Neural progenitor cell (in vitro differentiated cells): Measurements from ENCODE around the gene TRHDE. TPM values are rescaled to one million over a fixed set of nuclear protein-coding genes. Genes with fewer than 3 reads are reported as not detected.

ENCODE experiments used
- DNase-seq: peaks from one replicate; pipeline ENCODE4 v3.0.0-alpha.2; 2016; ENCODE audit warnings: low spot score
- H2AFZ ChIP-seq: fragments of 200-600 bp; sonication (generic); replicated peaks from 2 replicates; pipeline ENCODE4 v1.6.1; 2016; ENCODE audit warnings: antibody characterized with exemption
- H3F3A ChIP-seq: fragments of 200-600 bp; sonication (generic); 2 replicates; pipeline ENCODE4 v1.6.1; 2016; ENCODE audit warnings: antibody characterized with exemption, low read depth
- H3K27ac ChIP-seq: fragments of 200-600 bp; sonication (generic); 2 replicates; pipeline ENCODE4 v1.5.1; 2016; ENCODE audit warnings: mild to moderate bottlenecking
- H3K27me3 ChIP-seq: fragments of 200-600 bp; sonication (generic); 2 replicates; pipeline ENCODE4 v1.6.1; 2016; ENCODE audit warnings: mild to moderate bottlenecking, moderate library complexity
- H3K36me3 ChIP-seq: fragments of 200-600 bp; sonication (generic); 2 replicates; pipeline ENCODE4 v1.5.1; 2016
- H3K4me1 ChIP-seq: fragments of 200-600 bp; sonication (generic); 2 replicates; pipeline ENCODE4 v1.6.1; 2016; ENCODE audit warnings: mixed run types
- H3K4me2 ChIP-seq: fragments of 200-600 bp; sonication (generic); 2 replicates; pipeline ENCODE4 v1.6.1; 2016
- H3K4me3 ChIP-seq: fragments of 200-600 bp; sonication (generic); 2 replicates; pipeline ENCODE4 v1.5.1; 2016
- H3K79me2 ChIP-seq: fragments of 200-600 bp; sonication (generic); 2 replicates; pipeline ENCODE4 v1.6.1; 2016; ENCODE audit warnings: low read depth
- H3K9ac ChIP-seq: fragments of 200-600 bp; sonication (generic); 2 replicates; pipeline ENCODE4 v1.6.1; 2016
- H3K9me3 ChIP-seq: fragments of 200-600 bp; sonication (generic); 2 replicates; pipeline ENCODE4 v1.5.1; 2016; ENCODE audit warnings: low read depth
- H4K20me1 ChIP-seq: fragments of 200-600 bp; sonication (generic); 2 replicates; pipeline ENCODE4 v1.6.1; 2016; ENCODE audit warnings: low read depth
- H3K27ac Mint-ChIP-seq: 3 replicates; pipeline ENCODE4 v1.8.0; 2021; ENCODE audit warnings: mixed read lengths
- H3K27me3 Mint-ChIP-seq: 2 replicates; pipeline ENCODE4 v1.8.0; 2022; ENCODE audit warnings: low read depth, mild to moderate bottlenecking, inconsistent platforms, moderate library complexity, mixed read lengths; ENCODE audit not compliant: insufficient read depth
- H3K36me3 Mint-ChIP-seq: 3 replicates; pipeline ENCODE4 v1.8.0; 2021; ENCODE audit warnings: mixed read lengths
- H3K4me1 Mint-ChIP-seq: 3 replicates; pipeline ENCODE4 v1.8.0; 2021; ENCODE audit warnings: mixed read lengths
- H3K4me3 Mint-ChIP-seq: 3 replicates; pipeline ENCODE4 v1.8.0; 2021; ENCODE audit warnings: mild to moderate bottlenecking, moderate library complexity, mixed read lengths
- H3K9me3 Mint-ChIP-seq: 3 replicates; pipeline ENCODE4 v1.8.0; 2020; ENCODE audit warnings: mixed read lengths
- CTCF ChIP-seq: fragments of 200-600 bp; sonication (generic); IDR thresholded peaks from 2 replicates; pipeline ENCODE4 v1.5.1; 2017; ENCODE audit warnings: antibody characterized with exemption, mild to moderate bottlenecking
- EZH2 ChIP-seq: fragments of 200-600 bp; sonication (generic); IDR thresholded peaks from 2 replicates; pipeline ENCODE4 v1.6.1; 2017; ENCODE audit warnings: antibody characterized with exemption, mild to moderate bottlenecking, moderate library complexity
- EZH2phosphoT487 ChIP-seq: fragments of 200-600 bp; sonication (generic); IDR thresholded peaks from 2 replicates; pipeline ENCODE4 v1.6.1; 2017; ENCODE audit warnings: antibody characterized with exemption
- total RNA-seq: library from RNA; depleted of rRNA; stranded (reverse); fragments of >200 nt; gene quantifications from 2 replicates; pipeline ENCODE4 v1.2.3, GENCODE V29; 2015; ENCODE audit warnings: low replicate concordance

The TRHDE gene
- total RNA-seq, 1 donor from 2014 or later: 4.5 TPM

- peaks cover 3% of the 10 kb centered on the region for H3K36me3 Mint-ChIP-seq
- H2AFZ ChIP-seq: no peak overlapping the region
- H3K36me3 ChIP-seq: no peaks in the 10 kb centered on the region
- H3K9me3 ChIP-seq: no peaks in the 10 kb centered on the region
- no peak overlapping the region for H3K4me2 ChIP-seq
- H3K27ac Mint-ChIP-seq: no peak overlapping the region
- peaks cover 4% of the 10 kb centered on the region for H3K4me1 Mint-ChIP-seq
- no peak overlapping the region for H3K4me3 ChIP-seq
- H3K4me1 ChIP-seq: no peaks in the 10 kb centered on the region
- DNase-seq: no peak
- no peak overlapping the region for H3K9ac ChIP-seq
- H3K79me2 ChIP-seq: no peaks in the 10 kb centered on the region
- H3F3A ChIP-seq: no peaks in the 10 kb centered on the region
- TF ChIP-seq EZH2 (no peak), CTCF (no peak), EZH2phosphoT487 (no peak)
- H3K27me3 Mint-ChIP-seq: no peaks in the 10 kb centered on the region
- no peaks in the 10 kb centered on the region for H4K20me1 ChIP-seq
- no peak overlapping the region for H3K4me3 Mint-ChIP-seq
- H3K27ac ChIP-seq: no peak overlapping the region
- H3K9me3 Mint-ChIP-seq: peaks cover 17% of the 10 kb centered on the region
- H3K27me3 ChIP-seq: no peaks in the 10 kb centered on the region
These were observed 176.6 kb downstream of the TRHDE start for GRCh38 chr12:72448805-72449204.

DNA sequence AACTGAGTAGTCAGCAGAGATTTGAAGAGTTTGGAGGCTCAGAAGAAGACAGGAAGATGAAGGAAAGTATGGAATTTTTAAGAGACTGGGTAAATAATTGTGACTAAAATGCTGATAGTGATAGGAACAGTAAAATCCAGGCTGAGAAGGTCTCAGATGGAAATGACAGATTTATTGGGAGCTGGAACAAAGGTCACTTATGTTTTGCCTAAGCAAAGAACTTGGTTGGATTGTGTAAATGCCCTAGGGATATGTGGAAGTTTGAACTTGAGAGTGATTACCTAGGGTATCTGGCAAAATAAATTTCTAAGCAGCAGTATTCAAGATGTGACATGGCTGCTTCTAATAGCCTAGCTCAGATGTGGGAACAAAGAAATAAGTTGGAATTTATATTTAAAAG lies 180.9 kb downstream of the TRHDE start:
- no peak overlapping the region for H3K9ac ChIP-seq
- DNase-seq: no peak
- H3K36me3 ChIP-seq: no peaks in the 10 kb centered on the region
- H3K4me1 Mint-ChIP-seq: peaks cover 4% of the 10 kb centered on the region
- H3K79me2 ChIP-seq: no peaks in the 10 kb centered on the region
- H3K4me3 Mint-ChIP-seq: no peak overlapping the region
- no peak overlapping the region for H3K27ac ChIP-seq
- H4K20me1 ChIP-seq: no peaks in the 10 kb centered on the region
- H3K27me3 ChIP-seq: no peaks in the 10 kb centered on the region
- no peaks in the 10 kb centered on the region for H3F3A ChIP-seq
- peaks cover 1% of the 10 kb centered on the region for H3K36me3 Mint-ChIP-seq
- H3K27ac Mint-ChIP-seq: no peak overlapping the region
- no peaks in the 10 kb centered on the region for H3K4me1 ChIP-seq
- no peak overlapping the region for H3K4me3 ChIP-seq
- no peaks in the 10 kb centered on the region for H3K27me3 Mint-ChIP-seq
- H3K9me3 ChIP-seq: no peaks in the 10 kb centered on the region
- no peak overlapping the region for H3K4me2 ChIP-seq
- H2AFZ ChIP-seq: no peak overlapping the region
- no peak for TF ChIP-seq EZH2
- no peak for TF ChIP-seq EZH2phosphoT487
- no peak for TF ChIP-seq CTCF
- peaks cover 16% of the 10 kb centered on the region for H3K9me3 Mint-ChIP-seq

GRCh38 chr12:72453550-72453949 lies 181.4 kb downstream of the TRHDE start:
- Histone ChIP-seq H3K27ac (no peak overlapping the region), H3K4me2 (no peak overlapping the region), H3K9ac (no peak overlapping the region), H3K36me3 (no peaks in the 10 kb centered on the region), H3K4me3 (no peak overlapping the region), H3K27me3 (no peaks in the 10 kb centered on the region), H3K4me1 (no peaks in the 10 kb centered on the region), H4K20me1 (no peaks in the 10 kb centered on the region), H2AFZ (no peak overlapping the region), H3F3A (no peaks in the 10 kb centered on the region), H3K79me2 (no peaks in the 10 kb centered on the region), H3K9me3 (no peaks in the 10 kb centered on the region)
- H3K36me3 Mint-ChIP-seq: peaks cover 1% of the 10 kb centered on the region
- no peak overlapping the region for H3K27ac Mint-ChIP-seq
- no peak for DNase-seq
- peaks cover 16% of the 10 kb centered on the region for H3K9me3 Mint-ChIP-seq
- peaks cover 4% of the 10 kb centered on the region for H3K4me1 Mint-ChIP-seq
- no peaks in the 10 kb centered on the region for H3K27me3 Mint-ChIP-seq
- TF ChIP-seq EZH2phosphoT487 (no peak), EZH2 (no peak), CTCF (no peak)
- H3K4me3 Mint-ChIP-seq: no peak overlapping the region

- Histone ChIP-seq H3K79me2 (no peaks in the 10 kb centered on the region), H3K4me2 (no peak overlapping the region), H2AFZ (no peak overlapping the region), H3K27me3 (no peaks in the 10 kb centered on the region), H3K4me1 (no peaks in the 10 kb centered on the region), H3K9me3 (no peaks in the 10 kb centered on the region), H3K9ac (no peak overlapping the region), H3K27ac (no peak overlapping the region), H3K4me3 (no peak overlapping the region), H3K36me3 (no peaks in the 10 kb centered on the region), H3F3A (no peaks in the 10 kb centered on the region), H4K20me1 (no peaks in the 10 kb centered on the region)
- DNase-seq: no peak
- Mint-ChIP-seq H3K4me1 (no peaks in the 10 kb centered on the region), H3K4me3 (no peak overlapping the region), H3K27me3 (no peaks in the 10 kb centered on the region), H3K9me3 (no peaks in the 10 kb centered on the region), H3K36me3 (no peaks in the 10 kb centered on the region), H3K27ac (no peak overlapping the region)
- TF ChIP-seq EZH2phosphoT487: no peak
- TF ChIP-seq EZH2: no peak
- TF ChIP-seq CTCF: no peak
These were observed 192.3 kb downstream of the TRHDE start for GRCh38 chr12:72464471-72464870.
